CD4-positive, alpha-beta T cell treated with Interleukin-4 for 1 hour (primary cell): Measurements from ENCODE around the gene OR9Q1.
"Not testable (repeated sequence)": the region's sequence is repeated elsewhere in the genome, so short reads cannot be mapped to it uniquely, and the experiment has no call there.

Experiments used
- DNase-seq, 2 donors: peaks; one replicate each; pipeline ENCODE4 v3.0.0-alpha.2; 2020 to 2022

Gene OR9Q1

GRCh38 chr11:58023435-58023931 is at the start of gene OR9Q1:
Gene OR9Q1, plus strand, starts transcription at chr11:58023881. Its CDS starts 155,564 bp downstream, at chr11:58179445.
- DNase-seq = no peak

- no peak for DNase-seq
Measured at GRCh38 chr11:57974132-57974531, 49.5 kb upstream of the OR9Q1 start.

- DNase-seq = no peak
Measured at GRCh38 chr11:57974848-57975601, 48.7 kb upstream of the OR9Q1 start.

GRCh38 chr11:57977709-57978108 is 46.0 kb upstream of the OR9Q1 start:
- no peak for DNase-seq

- DNase-seq = no peak
Measured at GRCh38 chr11:57978686-57979531, 44.8 kb upstream of the OR9Q1 start.

- no peak for DNase-seq
Measured at GRCh38 chr11:57979532-57980079, 44.1 kb upstream of the OR9Q1 start.

GRCh38 chr11:57980201-57980600 is 43.5 kb upstream of the OR9Q1 start:
- no peak for DNase-seq

- DNase-seq = no peak
Measured at GRCh38 chr11:57981536-57981935, 42.1 kb upstream of the OR9Q1 start.

- DNase-seq = no peak
Measured at GRCh38 chr11:57982776-57983175, 40.9 kb upstream of the OR9Q1 start.

- DNase-seq = no peak
Measured at GRCh38 chr11:57983191-57983590, 40.5 kb upstream of the OR9Q1 start.

- DNase-seq = not testable (repeated sequence)
Measured at GRCh38 chr11:57999523-57999922, 24.2 kb upstream of the OR9Q1 start.

GRCh38 chr11:58000021-58000420 is 23.7 kb upstream of the OR9Q1 start:
- DNase-seq = not testable (repeated sequence)

- DNase-seq = no peak
Measured at GRCh38 chr11:58000699-58001098, 23.0 kb upstream of the OR9Q1 start.

GRCh38 chr11:58003036-58003435 is 20.6 kb upstream of the OR9Q1 start:
- DNase-seq = no peak

- DNase-seq = no peak
Measured at GRCh38 chr11:58003591-58003990, 20.1 kb upstream of the OR9Q1 start.

- DNase-seq = no peak
Measured at GRCh38 chr11:58004664-58005063, 19.0 kb upstream of the OR9Q1 start.

- DNase-seq = no peak
Measured at GRCh38 chr11:58006940-58007339, 16.7 kb upstream of the OR9Q1 start.

- no peak for DNase-seq
Measured at GRCh38 chr11:58011771-58012170, 11.9 kb upstream of the OR9Q1 start.

GRCh38 chr11:58024601-58025091 is 965 bp downstream of the OR9Q1 start:
- no peak for DNase-seq

- no peak for DNase-seq
Measured at GRCh38 chr11:58027341-58027740, 3.7 kb downstream of the OR9Q1 start.

- no peak for DNase-seq
Measured at GRCh38 chr11:58028687-58029411, 5.2 kb downstream of the OR9Q1 start.

GRCh38 chr11:58030653-58031052 is 7.0 kb downstream of the OR9Q1 start, which contains the start of gene OR6Q1:
Gene OR6Q1, plus strand, starts transcription at chr11:58030953. Its CDS starts 0 bp downstream, at chr11:58030953.
- no peak for DNase-seq

GRCh38 chr11:58034471-58034870 is 10.8 kb downstream of the OR9Q1 start:
- no peak for DNase-seq
